CD14-positive monocyte (primary cell): ENCODE measurements around the gene KLRF1. TPM values are rescaled to one million over a fixed set of nuclear protein-coding genes. Genes with fewer than 3 reads are reported as not detected.

Source experiments
- DNase-seq, 3 donors: peaks; one replicate each; pipeline ENCODE4 v3.0.0-alpha.2; 2011 to 2022
- H2AFZ ChIP-seq: 2 replicates; pipeline ENCODE4 v1.6.0; 2012; ENCODE audit warnings: mild to moderate bottlenecking, low read depth, low read length, inconsistent platforms; ENCODE audit not compliant: insufficient read depth, poor library complexity, severe bottlenecking
- H3K27ac ChIP-seq, 2 donors: 1 replicate in 1 of 2; 2 replicates in 1 of 2; pipeline ENCODE4 v1.5.1; 2012 to 2013; ENCODE audit warnings: low read length in 2 of 2, control low read depth in 1 of 2, inconsistent platforms in 1 of 2, low read depth in 1 of 2, mild to moderate bottlenecking in 1 of 2
- H3K27me3 ChIP-seq, 2 donors: one replicate each; pipeline versions ENCODE4 v1.6.0 to v1.6.1; 2011 to 2013; ENCODE audit warnings: low read length in 2 of 2; ENCODE audit not compliant: control insufficient read depth in 2 of 2, insufficient read depth in 2 of 2
- H3K36me3 ChIP-seq, 2 donors: replicated peaks in 1 of 2; 1 replicate in 1 of 2; 2 replicates in 1 of 2; pipeline versions ENCODE4 v1.5.1 to v1.6.1; 2012 to 2013; ENCODE audit warnings: low read length in 2 of 2, control low read depth in 1 of 2, inconsistent platforms in 1 of 2, mild to moderate bottlenecking in 1 of 2; ENCODE audit not compliant: insufficient read depth in 2 of 2, control insufficient read depth in 1 of 2
- H3K4me1 ChIP-seq, 2 donors: 1 replicate in 1 of 2; 2 replicates in 1 of 2; pipeline versions ENCODE4 v1.5.1 to v1.6.1; 2012 to 2013; ENCODE audit warnings: low read length in 2 of 2, control low read depth in 1 of 2, inconsistent platforms in 1 of 2, mild to moderate bottlenecking in 1 of 2, moderate library complexity in 1 of 2; ENCODE audit not compliant: insufficient read depth in 2 of 2, control insufficient read depth in 1 of 2
- H3K4me2 ChIP-seq: replicated peaks from 2 replicates; pipeline ENCODE3; 2012; ENCODE audit warnings: low read length, moderate library complexity, mild to moderate bottlenecking; ENCODE audit not compliant: poor library complexity, severe bottlenecking; ENCODE audit errors: extremely low read depth
- H3K4me3 ChIP-seq, 3 experiments: fragments of 200-600 bp in 1 of 3; sonication (generic) in 1 of 3; replicated peaks in 1 of 3; 1 replicate in 2 of 3; 2 replicates in 1 of 3; pipeline ENCODE4 v1.5.1; 2011 to 2013; ENCODE audit warnings: low read length in 3 of 3, mild to moderate bottlenecking in 3 of 3, control low read depth in 2 of 3, low read depth in 2 of 3, inconsistent platforms in 1 of 3, moderate library complexity in 1 of 3
- H3K79me2 ChIP-seq: 2 replicates; pipeline ENCODE4 v1.6.0; 2012; ENCODE audit warnings: mild to moderate bottlenecking, control low read depth, inconsistent platforms, low read length, moderate library complexity; ENCODE audit not compliant: insufficient read depth
- H3K9ac ChIP-seq: 2 replicates; pipeline ENCODE4 v1.6.0; 2017; ENCODE audit warnings: low read length, mild to moderate bottlenecking; ENCODE audit not compliant: insufficient read depth, poor library complexity, severe bottlenecking
- H3K9me3 ChIP-seq, 2 donors: replicated peaks in 1 of 2; 1 replicate in 1 of 2; 2 replicates in 1 of 2; pipeline versions ENCODE4 v1.5.1 to v1.6.1; 2012 to 2013; ENCODE audit warnings: low read length in 2 of 2, control low read depth in 1 of 2; ENCODE audit not compliant: control insufficient read depth in 1 of 2, insufficient read depth in 1 of 2
- H4K20me1 ChIP-seq: 2 replicates; pipeline ENCODE4 v1.6.0; 2012; ENCODE audit warnings: mild to moderate bottlenecking, low read length, control low read depth, moderate library complexity; ENCODE audit not compliant: insufficient read depth
- H3K27ac Mint-ChIP-seq, 7 donors: one replicate each; pipeline ENCODE4 v1.8.0; 2020; ENCODE audit warnings: mild to moderate bottlenecking in 7 of 7, mixed read lengths in 7 of 7, moderate library complexity in 6 of 7, inconsistent platforms in 2 of 7
- H3K27me3 Mint-ChIP-seq, 3 donors: one replicate each; pipeline ENCODE4 v1.8.0; 2021 to 2022; ENCODE audit warnings: low read depth in 3 of 3, mild to moderate bottlenecking in 3 of 3, mixed read lengths in 3 of 3, moderate library complexity in 3 of 3, inconsistent platforms in 1 of 3
- H3K36me3 Mint-ChIP-seq, 2 donors: one replicate each; pipeline ENCODE4 v1.8.0; 2020; ENCODE audit warnings: mixed read lengths in 2 of 2, inconsistent platforms in 1 of 2, mild to moderate bottlenecking in 1 of 2
- H3K4me1 Mint-ChIP-seq: one replicate; pipeline ENCODE4 v1.8.0; 2020; ENCODE audit warnings: mild to moderate bottlenecking, mixed read lengths
- H3K4me3 Mint-ChIP-seq, 2 donors: one replicate each; pipeline ENCODE4 v1.8.0; 2020; ENCODE audit warnings: mild to moderate bottlenecking in 2 of 2, mixed read lengths in 2 of 2, moderate library complexity in 1 of 2
- H3K9me3 Mint-ChIP-seq, 7 donors: one replicate each; pipeline ENCODE4 v1.8.0; 2020 to 2022; ENCODE audit warnings: mixed read lengths in 7 of 7, mild to moderate bottlenecking in 6 of 7, moderate library complexity in 6 of 7, inconsistent platforms in 2 of 7
- CTCF ChIP-seq: fragments of 200-600 bp; IDR thresholded peaks from one replicate; pipeline ENCODE4 v1.8.0; 2022; ENCODE audit warnings: antibody characterized with exemption, mild to moderate bottlenecking
- WGBS: methylation state at CpG from one replicate; pipeline ENCODE4 v1.1.5; 2013; ENCODE audit warnings: missing lambda C conversion rate; ENCODE audit not compliant: insufficient coverage; 5-methylcytosine and 5-hydroxymethylcytosine counted together
- intact Hi-C, 2 donors: fragments of 100-400 bp; cut with micrococcal nuclease; formaldehyde crosslinking; loops; one replicate each; pipeline versions ENCODE4 v1.15.0 to v1.15.1; 2023
- polyA plus RNA-seq, 3 donors: library from polyadenylated mRNA; depleted of rRNA in 1 of 3; unstranded in 2 of 3; stranded (reverse) in 1 of 3; fragments of 300-500 nt in 2 of 3; fragments of >200 nt in 1 of 3; fragmentation: Illumina TruSeq in 2 of 3; gene quantifications; 1 replicate in 2 of 3; 2 replicates in 1 of 3; pipeline ENCODE4 v1.2.3, GENCODE V29; 2012 to 2021

The KLRF1 gene
- polyA plus RNA-seq, 3 donors: 0.45 to 2.2 (median 1.0) TPM

DNA sequence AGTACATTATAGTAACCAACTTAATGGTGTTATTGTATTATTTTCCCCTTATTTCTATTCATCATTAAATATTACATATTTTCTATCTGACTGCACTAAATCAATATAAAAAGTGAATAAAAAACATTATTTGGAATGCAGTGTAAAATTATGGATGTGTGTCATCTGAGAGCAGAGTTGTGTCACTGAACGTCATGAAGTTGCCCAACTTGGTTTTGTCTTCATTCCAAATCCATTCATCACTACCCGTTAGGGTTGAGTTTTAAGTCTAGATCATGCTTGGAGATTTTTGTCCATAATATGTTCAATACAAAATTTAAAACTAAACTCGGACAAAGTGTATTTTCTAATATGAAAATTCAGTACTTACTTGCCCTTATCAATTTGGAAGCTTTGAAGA lies 16.1 kb downstream of the KLRF1 start:
- no peak for TF ChIP-seq CTCF
- peaks cover 0 to 4% of the 10 kb centered on the region in 2 donors for H3K36me3 Mint-ChIP-seq
- Histone ChIP-seq H3K79me2 (no peaks in the 10 kb centered on the region), H3K4me3 (no peak overlapping the region), H3K9me3 (no peaks in the 10 kb centered on the region), H2AFZ (no peak overlapping the region), H3K27me3 (no peaks in the 10 kb centered on the region), H3K9ac (no peak overlapping the region), H3K4me2 (no peak overlapping the region), H4K20me1 (no peaks in the 10 kb centered on the region), H3K36me3 (no peaks in the 10 kb centered on the region), H3K4me1 (no peaks in the 10 kb centered on the region), H3K27ac (no peak overlapping the region)
- no peak for DNase-seq
- H3K4me1 Mint-ChIP-seq: no peaks in the 10 kb centered on the region
- no peak overlapping the region for H3K4me3 Mint-ChIP-seq
- no peaks in the 10 kb centered on the region for H3K27me3 Mint-ChIP-seq
- H3K9me3 Mint-ChIP-seq: peaks cover 4 to 24% (median 13%) of the 10 kb centered on the region in 7 donors
- no CpG with 5 or more reads among the region's 3 CpGs for WGBS
- intact Hi-C loops: no loop called here
- H3K27ac Mint-ChIP-seq: no peak overlapping the region

DNA sequence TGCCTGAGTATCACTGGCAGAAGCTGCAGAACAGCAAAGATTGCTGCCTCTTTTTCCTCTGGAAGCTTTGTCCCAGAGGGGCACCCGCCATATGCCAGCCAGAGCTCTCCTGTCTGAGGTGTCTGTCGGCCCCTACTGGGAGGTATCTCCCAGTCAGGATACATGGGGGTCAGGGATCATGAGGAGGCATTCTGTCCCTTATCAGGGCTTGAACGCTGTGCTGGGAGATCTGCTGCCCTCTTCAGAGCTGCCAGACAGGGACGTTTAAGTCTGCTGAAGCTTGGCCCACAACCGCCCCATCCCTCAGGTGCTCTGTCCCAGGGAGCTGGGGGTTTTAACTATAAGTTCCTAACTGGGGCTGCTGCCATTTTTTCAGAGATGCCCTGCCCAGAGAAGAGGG lies 21.6 kb downstream of the KLRF1 start:
- peak overlapping the region in 1 of 7 donors; percentile 57 for H3K27ac Mint-ChIP-seq
- Histone ChIP-seq H3K79me2 (no peaks in the 10 kb centered on the region), H3K36me3 (peaks cover 14 to 24% of the 10 kb centered on the region in 2 donors), H3K9me3 (peaks cover 0 to 3% of the 10 kb centered on the region in 2 donors), H3K4me1 (no peaks in the 10 kb centered on the region), H3K4me3 (no peak overlapping the region), H2AFZ (no peak overlapping the region), H3K27ac (no peak overlapping the region), H4K20me1 (peaks cover 7% of the 10 kb centered on the region), H3K4me2 (no peak overlapping the region), H3K9ac (no peak overlapping the region), H3K27me3 (no peaks in the 10 kb centered on the region)
- peaks cover 25 to 30% of the 10 kb centered on the region in 2 donors for H3K36me3 Mint-ChIP-seq
- H3K9me3 Mint-ChIP-seq: peaks cover 7 to 38% (median 17%) of the 10 kb centered on the region in 7 donors
- WGBS: 95% methylated on average over 4 of the region's 5 CpGs
- TF ChIP-seq CTCF: no peak
- no peaks in the 10 kb centered on the region for H3K27me3 Mint-ChIP-seq
- H3K4me3 Mint-ChIP-seq: no peak overlapping the region
- DNase-seq: no peak
- intact Hi-C loops: no loop called here
- peaks cover 8% of the 10 kb centered on the region for H3K4me1 Mint-ChIP-seq
